MV-4-11 (cell line): Measurements from ENCODE around the gene DPYD.
A peak's percentile ranks its signal among the peaks of the same experiment; 100 is the strongest.

Experiments used
- DNase-seq: peaks from one replicate; lab custom pipeline; 2025; lab: John Stamatoyannopoulos, UW

The DPYD gene

DNA sequence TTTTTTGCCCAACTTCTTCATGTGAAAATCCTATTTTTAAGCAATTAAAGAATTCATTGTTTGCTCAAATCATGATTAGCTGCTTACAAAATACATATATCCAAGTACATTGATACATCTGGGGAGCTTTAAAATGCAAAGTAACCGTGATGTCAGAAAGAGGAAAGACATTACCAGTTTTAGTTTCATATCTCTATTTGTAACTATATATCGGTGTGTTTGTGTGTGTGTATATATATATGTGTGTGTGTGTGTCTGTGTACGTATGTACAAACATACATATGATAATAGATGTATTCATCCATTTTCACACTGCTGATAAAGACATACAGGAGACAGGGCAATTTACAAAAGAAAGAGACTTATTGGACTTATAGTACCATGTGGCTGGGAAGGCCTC lies 310.1 kb downstream of the DPYD start:
- peak; percentile 48 for DNase-seq

GRCh38 chr1:97610102-97610501 lies 310.7 kb downstream of the DPYD start:
- no peak for DNase-seq

GRCh38 chr1:97608272-97608671 lies 312.6 kb downstream of the DPYD start:
- DNase-seq = no peak

DNA sequence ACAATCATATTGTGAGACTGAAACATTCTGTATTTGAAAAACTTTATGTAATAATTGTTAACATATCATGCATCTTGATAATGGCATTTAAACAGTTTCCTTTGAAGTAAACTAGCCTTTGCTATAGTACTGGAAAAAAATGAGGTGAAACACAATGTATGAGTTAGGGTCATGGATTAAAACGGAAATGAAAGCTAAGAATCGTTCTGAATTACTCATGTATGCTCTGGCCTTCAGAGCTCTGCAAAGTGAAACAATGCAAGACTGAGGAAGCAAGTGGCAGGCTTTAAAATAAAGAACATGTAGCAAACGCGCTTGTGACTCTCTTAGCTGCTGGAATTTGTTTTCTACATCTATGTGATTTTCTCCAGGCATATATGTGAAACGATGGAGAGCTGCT lies 317.1 kb downstream of the DPYD start:
- DNase-seq = no peak

GRCh38 chr1:97603218-97603617 lies 317.6 kb downstream of the DPYD start:
- no peak for DNase-seq

DNA sequence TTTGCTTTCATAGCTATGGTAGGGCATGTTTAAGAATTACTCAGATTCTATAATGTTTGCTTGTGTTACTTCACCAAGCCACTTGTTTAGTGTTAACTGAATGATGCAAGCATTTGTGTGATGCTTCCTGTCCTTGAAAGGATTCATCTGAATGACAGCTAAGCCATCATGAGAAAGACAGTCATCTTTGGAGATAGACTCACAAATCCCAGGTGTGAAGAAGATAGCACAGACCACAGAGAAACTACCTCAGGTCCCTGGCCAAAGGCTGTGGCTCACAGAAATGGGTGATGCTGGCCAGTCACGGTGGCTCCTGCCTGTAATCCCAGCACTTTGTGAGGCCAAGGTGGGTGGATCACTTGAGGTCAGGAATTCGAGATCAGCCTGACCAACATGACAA lies 321.4 kb downstream of the DPYD start:
- no peak for DNase-seq

DNA sequence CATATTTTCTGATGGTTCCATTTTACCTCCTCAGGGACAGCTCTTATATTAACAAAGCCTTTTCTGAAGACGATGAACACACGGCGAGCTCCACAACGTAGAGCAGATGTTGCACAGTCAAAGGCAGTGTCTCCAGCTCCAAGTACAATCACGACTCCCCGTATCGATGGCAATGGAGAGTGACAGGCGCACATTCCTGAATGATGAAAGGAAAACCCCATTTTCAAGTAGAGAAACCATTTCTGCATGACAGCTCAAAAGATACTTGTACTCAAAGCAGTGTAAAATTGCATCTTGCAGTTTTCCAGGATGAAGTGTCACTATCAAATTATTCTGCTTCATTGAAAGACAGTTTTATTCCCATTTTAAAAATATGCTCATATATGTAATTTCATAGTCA lies 327.6 kb downstream of the DPYD start:
- no peak for DNase-seq

DNA sequence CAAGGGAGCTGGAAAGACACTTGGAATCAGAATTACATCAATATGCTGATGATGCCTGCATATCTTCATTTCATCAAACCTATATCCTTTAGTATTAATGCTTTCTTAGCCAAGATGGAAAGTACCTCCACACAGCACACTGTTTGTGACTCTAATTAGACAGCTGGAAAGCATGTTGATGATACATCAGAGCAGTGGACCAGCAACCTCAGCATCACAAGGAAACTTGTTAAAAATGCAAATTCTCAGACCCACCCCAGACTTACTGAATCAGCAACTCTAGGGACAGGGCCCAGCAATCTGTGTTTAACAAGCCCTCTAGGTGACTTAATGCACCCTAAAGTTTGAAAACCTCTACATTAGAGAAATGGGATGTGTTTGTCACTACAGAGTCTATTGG lies 332.1 kb downstream of the DPYD start:
- DNase-seq = no peak

- DNase-seq = no peak
Measured at GRCh38 chr1:97581614-97582051, 339.2 kb downstream of the DPYD start.

GRCh38 chr1:97577613-97578012 lies 343.2 kb downstream of the DPYD start:
- no peak for DNase-seq

GRCh38 chr1:97573553-97573952 lies 347.3 kb downstream of the DPYD start:
- no peak for DNase-seq

DNA sequence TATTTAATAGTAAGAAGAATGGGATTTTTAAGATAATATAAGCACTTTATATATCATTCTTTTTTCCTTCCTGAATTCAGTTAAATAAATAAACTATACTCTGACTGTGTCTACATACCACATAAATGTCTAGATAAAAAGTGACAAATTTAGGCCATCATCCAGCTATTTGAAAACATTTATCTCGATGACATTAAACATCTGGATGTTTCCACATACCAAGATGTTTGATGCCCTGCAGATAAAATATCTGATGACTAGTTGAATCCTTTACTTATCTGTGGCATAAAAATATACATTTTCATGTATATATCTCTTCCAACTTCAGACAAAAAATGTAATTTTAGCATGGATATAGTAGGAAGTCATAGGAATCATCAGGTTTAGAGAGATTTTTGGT lies 348.3 kb downstream of the DPYD start:
- DNase-seq = no peak

GRCh38 chr1:97571760-97572159 lies 349.1 kb downstream of the DPYD start:
- DNase-seq = no peak

DNA sequence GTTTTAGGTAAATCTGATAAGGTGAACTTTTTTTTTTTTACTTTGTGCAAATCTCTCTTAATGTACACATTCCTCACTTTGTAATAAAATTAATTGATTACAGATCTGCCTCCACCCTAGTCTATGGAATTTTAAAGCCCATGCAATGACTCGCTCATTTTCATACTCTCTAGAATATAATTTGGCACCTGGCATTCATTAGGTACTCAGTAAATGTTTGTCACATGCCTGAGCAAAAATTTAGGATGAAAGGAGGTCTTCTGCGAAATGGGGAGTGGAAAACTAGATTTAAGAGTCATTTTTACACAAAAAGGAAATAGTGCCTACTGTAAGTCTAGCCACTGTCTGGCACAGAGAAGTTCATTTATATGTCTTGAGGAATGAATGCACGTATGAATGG lies 350.1 kb downstream of the DPYD start:
- DNase-seq = no peak

GRCh38 chr1:97567000-97567749 lies 353.7 kb downstream of the DPYD start:
- no peak for DNase-seq

- DNase-seq = peak; percentile 7
Measured at GRCh38 chr1:97565886-97566285, 354.9 kb downstream of the DPYD start.

- DNase-seq = no peak
Measured at GRCh38 chr1:97563926-97564325, 356.9 kb downstream of the DPYD start.

DNA sequence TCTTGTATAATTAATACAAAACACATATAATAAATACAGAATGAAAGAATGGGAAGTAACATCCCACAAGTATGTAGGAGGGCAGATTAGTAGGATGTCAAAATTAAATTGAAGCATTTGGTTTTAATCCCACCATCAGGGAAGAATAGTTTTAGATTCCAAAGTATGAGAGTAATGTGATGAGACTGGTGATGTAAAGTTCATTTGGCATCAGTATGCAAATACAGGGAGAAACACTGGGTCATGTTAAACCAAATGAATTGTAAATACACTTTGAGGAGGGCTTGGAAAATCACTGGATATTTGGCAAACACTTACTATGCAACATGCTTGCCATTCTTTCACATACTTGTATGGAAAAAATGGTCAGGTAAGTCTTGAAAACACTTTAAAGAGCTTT lies 358.8 kb downstream of the DPYD start:
- DNase-seq = no peak

DNA sequence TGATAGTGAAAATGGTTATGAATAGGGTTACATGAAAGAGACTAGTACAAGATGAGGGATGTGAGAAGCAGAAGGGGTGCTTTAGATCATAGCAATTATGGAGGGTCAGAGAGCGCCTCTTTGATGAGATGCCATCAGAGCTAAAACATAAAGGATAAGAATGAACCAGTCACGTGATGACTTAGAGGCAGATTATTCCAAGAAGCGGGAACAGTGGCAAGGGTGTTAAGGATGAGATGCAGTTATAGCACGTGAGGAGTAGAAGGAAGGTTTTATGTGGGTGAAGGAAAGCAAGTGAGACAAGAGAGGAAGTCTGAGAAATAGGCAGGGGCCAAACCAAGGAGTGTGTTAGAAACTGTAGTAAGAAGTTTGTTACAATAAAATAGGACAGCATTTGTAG lies 360.1 kb downstream of the DPYD start:
- no peak for DNase-seq

- DNase-seq = no peak
Measured at GRCh38 chr1:97553971-97554370, 366.9 kb downstream of the DPYD start.

DNA sequence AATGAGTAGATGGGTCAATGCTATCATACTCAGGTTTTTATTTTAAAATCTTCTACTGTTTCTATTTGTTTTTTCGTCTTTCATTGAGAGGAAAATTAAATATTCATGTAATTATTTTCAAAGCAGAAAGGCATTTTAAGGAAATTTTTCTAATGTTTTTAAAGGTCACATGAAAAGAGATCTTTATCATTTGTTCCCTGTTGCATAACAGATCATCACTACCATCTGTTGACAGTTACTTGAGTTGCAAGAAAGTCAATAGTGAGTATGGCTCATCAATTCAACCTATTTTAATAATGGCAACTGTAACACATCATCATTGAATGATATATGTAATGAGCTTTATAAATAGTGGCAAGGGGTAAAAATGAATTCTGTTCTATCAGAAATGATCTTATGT lies 369.7 kb downstream of the DPYD start:
- DNase-seq = no peak

DNA sequence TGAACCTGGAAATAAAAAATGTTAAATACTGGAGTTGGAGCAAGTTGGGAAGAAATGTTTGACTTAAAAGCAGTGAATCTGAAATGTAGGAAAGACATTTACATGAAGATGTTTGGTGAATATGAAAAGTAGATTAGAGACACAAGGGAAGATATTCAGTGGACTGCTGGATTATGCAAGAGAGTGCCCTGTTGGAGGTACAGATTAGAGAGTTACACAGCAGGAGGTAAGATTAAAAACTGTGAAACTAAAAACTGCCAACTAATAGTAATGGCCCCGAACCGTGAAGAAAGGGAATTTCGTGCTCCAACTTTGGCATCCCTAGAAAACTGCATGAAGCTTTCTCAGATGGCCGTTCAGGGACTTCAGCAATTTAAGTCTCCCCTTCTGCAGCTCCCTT lies 375.4 kb downstream of the DPYD start:
- DNase-seq = no peak

DNA sequence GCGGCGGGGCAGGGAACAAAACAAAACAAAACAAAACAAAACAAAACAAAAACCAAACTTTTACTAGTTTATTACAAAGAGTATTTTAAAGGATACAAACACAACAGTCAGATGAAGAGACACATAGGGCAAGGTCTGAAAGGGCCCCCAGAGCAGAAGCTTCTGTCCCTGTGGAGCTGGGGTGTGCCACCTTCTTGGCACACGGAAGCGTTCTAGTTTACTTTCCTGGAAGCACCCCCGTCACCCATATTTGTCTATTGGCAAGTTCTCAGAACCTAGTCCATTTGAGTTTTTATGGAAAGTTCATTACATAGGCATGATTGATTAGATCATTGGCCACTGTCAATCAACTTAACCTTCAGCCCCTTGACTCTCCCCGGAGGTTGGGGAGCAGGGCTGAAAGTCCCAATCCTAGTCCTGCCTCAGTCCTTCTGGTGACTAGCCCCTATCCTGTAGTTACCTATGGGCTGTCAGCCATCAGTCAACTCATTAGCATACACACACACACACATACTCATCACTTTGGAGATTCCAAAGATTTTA lies 380.4 kb downstream of the DPYD start:
- DNase-seq = no peak

GRCh38 chr1:97538113-97538512 lies 382.7 kb downstream of the DPYD start:
- DNase-seq = no peak
